SK-N-MC (cell line): ENCODE measurements around the gene PEX14.

ENCODE experiments used
- EZH2 ChIP-seq: fragments of 200-600 bp; sonication (generic); IDR thresholded peaks from one replicate; pipeline ENCODE4 v1.6.1; 2017; ENCODE audit warnings: antibody characterized with exemption
- FOXP2 ChIP-seq: optimal IDR thresholded peaks from 2 replicates; pipeline ENCODE3; 2011; ENCODE audit warnings: mild to moderate bottlenecking, moderate library complexity; ENCODE audit not compliant: insufficient read depth; ENCODE audit errors: extremely low read length, control extremely low read depth
- POLR2AphosphoS5 ChIP-seq: IDR thresholded peaks from 2 replicates; pipeline ENCODE4 v1.6.1; 2012; ENCODE audit warnings: mild to moderate bottlenecking, low read depth, low read length, borderline replicate concordance

GRCh38 chr1:10507111-10507879, 32.5 kb downstream of the PEX14 start:
- TF ChIP-seq EZH2 = no peak
- no peak for TF ChIP-seq POLR2AphosphoS5
- TF ChIP-seq FOXP2 = no peak
